HL-60 (cell line): ENCODE measurements around the gene F2R.
"Not testable (repeated sequence)": the region's sequence is repeated elsewhere in the genome, so short reads cannot be mapped to it uniquely, and the experiment has no call there.

Experiments
- DNase-seq, 2 experiments: peaks; one replicate each; pipeline ENCODE4 v3.0.0-alpha.2; 2010 to 2020; ENCODE audit warnings: low read depth in 1 of 2, low spot score in 1 of 2
- H3K27ac ChIP-seq: fragments of 250-450 bp; sonication (Bioruptor Pico); replicated peaks from 2 replicates; pipeline ENCODE4 v1.5.1; 2020; ENCODE audit warnings: mild to moderate bottlenecking, moderate library complexity
- H3K27me3 ChIP-seq: fragments of 250-450 bp; sonication (Bioruptor Pico); 2 replicates; pipeline ENCODE4 v1.5.1; 2021; ENCODE audit warnings: mild to moderate bottlenecking, moderate library complexity; ENCODE audit not compliant: insufficient read depth, poor library complexity, severe bottlenecking
- H3K4me3 ChIP-seq: replicated peaks from 2 replicates; pipeline ENCODE4 v1.5.1; 2011; ENCODE audit warnings: mild to moderate bottlenecking, control low read depth, low read length; ENCODE audit not compliant: insufficient read depth
- CTCF ChIP-seq: IDR thresholded peaks from one replicate; pipeline ENCODE4 v1.5.1; 2011; ENCODE audit warnings: low read length, control low read depth, inconsistent platforms; ENCODE audit not compliant: insufficient read depth
- GABPA ChIP-seq: IDR thresholded peaks from 2 replicates; pipeline ENCODE4 v1.6.1; 2012; ENCODE audit warnings: low read depth
- POLR2AphosphoS5 ChIP-seq: IDR thresholded peaks from 2 replicates; pipeline ENCODE4 v1.6.1; 2012; ENCODE audit warnings: low read depth
- REST ChIP-seq: IDR thresholded peaks from 2 replicates; pipeline ENCODE4 v1.6.1; 2012; ENCODE audit warnings: low read depth; ENCODE audit not compliant: insufficient replicate concordance
- SPI1 ChIP-seq: IDR thresholded peaks from 2 replicates; pipeline ENCODE4 v1.6.1; 2012; ENCODE audit warnings: low read depth, mild to moderate bottlenecking, borderline replicate concordance

F2R gene

GRCh38 chr5:76766746-76767145 is 50.8 kb downstream of the F2R start:
- Histone ChIP-seq H3K27ac (no peak overlapping the region), H3K4me3 (no peak overlapping the region), H3K27me3 (no peaks in the 10 kb centered on the region)
- DNase-seq, result no peak
- no peak for TF ChIP-seq POLR2AphosphoS5
- TF ChIP-seq REST, result no peak
- no peak for TF ChIP-seq CTCF
- TF ChIP-seq SPI1, result no peak
- TF ChIP-seq GABPA, result no peak

- H3K4me3 ChIP-seq, DNase-seq, H3K27me3 ChIP-seq, H3K27ac ChIP-seq: not testable (repeated sequence)
These were observed 55.1 kb downstream of the F2R start for GRCh38 chr5:76771041-76771440.

- DNase-seq, result no peak
- TF ChIP-seq CTCF (no peak), SPI1 (no peak), POLR2AphosphoS5 (no peak), GABPA (no peak), REST (no peak)
- no peak overlapping the region for H3K4me3 ChIP-seq
- no peak overlapping the region for H3K27ac ChIP-seq
- no peaks in the 10 kb centered on the region for H3K27me3 ChIP-seq
These were observed 55.9 kb downstream of the F2R start for GRCh38 chr5:76771705-76772405.

GRCh38 chr5:76775921-76776320 is 60.0 kb downstream of the F2R start:
- TF ChIP-seq POLR2AphosphoS5 (no peak), SPI1 (no peak)
- no peak for DNase-seq
- H3K27me3 ChIP-seq, result no peaks in the 10 kb centered on the region
- H3K4me3 ChIP-seq, result no peak overlapping the region
- no peak overlapping the region for H3K27ac ChIP-seq

- DNase-seq, result no peak
- TF ChIP-seq CTCF (no peak), GABPA (no peak), SPI1 (no peak), REST (no peak), POLR2AphosphoS5 (no peak)
- Histone ChIP-seq H3K27ac (no peak overlapping the region), H3K27me3 (no peaks in the 10 kb centered on the region), H3K4me3 (no peak overlapping the region)
These were observed 60.5 kb downstream of the F2R start for GRCh38 chr5:76776391-76776790.

- H3K4me3 ChIP-seq, DNase-seq, H3K27me3 ChIP-seq, H3K27ac ChIP-seq: not testable (repeated sequence)
These were observed 64.7 kb downstream of the F2R start for GRCh38 chr5:76780616-76781015.
